Activated B cell treated with CpG ODN at 0.5 μM for 24 hours (primary cell): Measurements from ENCODE around the gene CEP89. TPM values are rescaled to one million over a fixed set of nuclear protein-coding genes. Genes with fewer than 3 reads are reported as not detected.
"Not testable (repeated sequence)": the region's sequence is repeated elsewhere in the genome, so short reads cannot be mapped to it uniquely, and the experiment has no call there.

Source experiments
- ATAC-seq: fragments of 200-7000 bp; cut with Tn5 transposase; one replicate; pipeline ENCODE4 v1.10.0; 2021; ENCODE audit warnings: low read depth, mild to moderate bottlenecking, moderate library complexity
- CTCF ChIA-PET: fragments of 350-600 bp; sonication (Branson Sonifier 250); formaldehyde crosslinking; loops from one replicate; lab custom pipeline; 2021; ENCODE audit warnings: antibody characterized with exemption; lab: Charles Lee
- POLR2A ChIA-PET: fragments of 350-600 bp; sonication (Branson Sonifier 250); formaldehyde crosslinking; loops from one replicate; lab custom pipeline; 2021; ENCODE audit warnings: antibody characterized with exemption; lab: Charles Lee
- DNase-seq: peaks from one replicate; pipeline ENCODE4 v3.0.0; 2022
- H3K27ac Mint-ChIP-seq: one replicate; pipeline ENCODE4 v1.8.0; 2020; ENCODE audit warnings: mixed read lengths
- H3K27me3 Mint-ChIP-seq: one replicate; pipeline ENCODE4 v1.8.0; 2021; ENCODE audit warnings: mixed read lengths
- H3K36me3 Mint-ChIP-seq: one replicate; pipeline ENCODE4 v1.8.0; 2021; ENCODE audit warnings: low read depth, mixed read lengths
- H3K4me1 Mint-ChIP-seq: one replicate; pipeline ENCODE4 v1.8.0; 2021; ENCODE audit warnings: mixed read lengths
- H3K4me3 Mint-ChIP-seq: one replicate; pipeline ENCODE4 v1.8.0; 2020; ENCODE audit warnings: mild to moderate bottlenecking, mixed read lengths
- H3K9me3 Mint-ChIP-seq: one replicate; pipeline ENCODE4 v1.8.0; 2020; ENCODE audit warnings: mixed read lengths
- CTCF ChIP-seq: fragments of 200-600 bp; IDR thresholded peaks from one replicate; pipeline ENCODE4 v1.8.0; 2022; ENCODE audit warnings: antibody characterized with exemption, mild to moderate bottlenecking
- intact Hi-C: fragments of 100-400 bp; cut with micrococcal nuclease; formaldehyde crosslinking; loops from one replicate; pipeline ENCODE4 v1.15.1; 2024
- total RNA-seq: library from RNA; stranded (reverse); gene quantifications from 2 replicates; pipeline ENCODE4 v1.2.3, GENCODE V29; 2022

CEP89 gene
- total RNA-seq, 1 donor from 2014 or later: 19.4 TPM

- peaks cover 1% of the 10 kb centered on the region for H3K9me3 Mint-ChIP-seq
- H3K4me1 Mint-ChIP-seq: no peaks in the 10 kb centered on the region
- H3K4me3 Mint-ChIP-seq: no peak overlapping the region
- intact Hi-C loops: no loop called here
- no peak for TF ChIP-seq CTCF
- no peaks in the 10 kb centered on the region for H3K27me3 Mint-ChIP-seq
- ChIA-PET CTCF (no interaction called here), POLR2A (no interaction called here)
- ATAC-seq (no peak), DNase-seq (no peak)
- H3K27ac Mint-ChIP-seq: no peak overlapping the region
- H3K36me3 Mint-ChIP-seq: peaks cover 35% of the 10 kb centered on the region
Observed at GRCh38 chr19:32886241-32886640, 85.5 kb downstream of the CEP89 start.

DNA sequence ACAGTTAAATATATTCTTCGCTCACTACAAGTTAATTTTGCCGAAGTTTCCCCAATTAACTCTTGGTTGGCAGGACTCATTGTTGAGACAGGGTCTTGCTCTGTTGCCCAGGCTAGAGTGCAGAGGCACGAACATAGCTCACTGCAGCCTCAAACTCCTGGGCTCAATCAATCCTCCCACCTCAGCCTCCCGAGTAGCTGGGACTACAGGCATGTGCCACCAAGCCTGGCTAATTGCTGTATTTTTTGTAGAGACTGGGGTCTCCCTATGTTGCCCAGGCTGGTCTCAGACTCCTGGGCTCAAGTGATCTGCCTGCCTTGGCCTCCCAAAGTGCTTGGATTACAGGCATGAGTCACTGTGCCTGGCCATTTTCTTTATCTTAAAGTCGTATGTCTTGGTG is 86.5 kb downstream of the CEP89 start:
- H3K27me3 Mint-ChIP-seq, H3K4me3 Mint-ChIP-seq, intact Hi-C loops, H3K9me3 Mint-ChIP-seq, ATAC-seq, CTCF ChIA-PET, POLR2A ChIA-PET, H3K4me1 Mint-ChIP-seq, DNase-seq, H3K27ac Mint-ChIP-seq: not testable (repeated sequence)
- H3K36me3 Mint-ChIP-seq: peaks cover 33% of the 10 kb centered on the region

DNA sequence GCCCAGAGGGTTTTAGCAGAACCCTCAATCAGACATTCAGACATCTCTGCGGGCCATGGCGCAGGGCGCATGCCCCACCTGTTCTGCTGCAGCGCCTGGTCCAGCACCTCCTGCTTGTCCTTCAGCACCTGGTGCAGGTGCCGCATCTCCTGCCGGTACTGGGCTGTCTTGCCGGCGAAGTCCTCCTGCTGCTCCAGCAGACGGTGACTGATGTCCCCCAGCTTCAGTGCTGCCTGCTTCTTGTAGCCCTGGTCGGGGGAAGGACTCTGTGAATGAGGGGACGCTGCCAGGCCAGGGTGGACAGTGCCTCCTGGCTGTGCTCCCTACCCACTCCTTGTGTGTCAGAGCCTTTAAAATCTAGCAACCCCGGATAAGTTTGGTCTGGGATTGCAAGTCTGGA is 90.0 kb downstream of the CEP89 start:
- Mint-ChIP-seq H3K4me3 (no peak overlapping the region), H3K36me3 (peaks cover 30% of the 10 kb centered on the region), H3K27me3 (no peaks in the 10 kb centered on the region), H3K27ac (no peak overlapping the region), H3K4me1 (no peaks in the 10 kb centered on the region), H3K9me3 (no peaks in the 10 kb centered on the region)
- POLR2A ChIA-PET: no interaction called here
- ATAC-seq (no peak), DNase-seq (no peak)
- TF ChIP-seq CTCF: no peak
- intact Hi-C loops: no loop called here
- CTCF ChIA-PET: no interaction called here

- Mint-ChIP-seq H3K27ac (no peak overlapping the region), H3K9me3 (no peaks in the 10 kb centered on the region), H3K4me3 (no peak overlapping the region), H3K36me3 (peaks cover 23% of the 10 kb centered on the region), H3K27me3 (no peaks in the 10 kb centered on the region), H3K4me1 (no peaks in the 10 kb centered on the region)
- DNase-seq: no peak
- intact Hi-C loops: no loop called here
- ChIA-PET CTCF (no interaction called here), POLR2A (interaction anchor here (0.6 kb wide), 2 partner anchors 33 to 477 kb away, joined by 4 read pairs; no protein-coding TSS in a partner anchor)
- TF ChIP-seq CTCF: no peak
- ATAC-seq: no peak
Observed at GRCh38 chr19:32880622-32881021, 91.1 kb downstream of the CEP89 start.

DNA sequence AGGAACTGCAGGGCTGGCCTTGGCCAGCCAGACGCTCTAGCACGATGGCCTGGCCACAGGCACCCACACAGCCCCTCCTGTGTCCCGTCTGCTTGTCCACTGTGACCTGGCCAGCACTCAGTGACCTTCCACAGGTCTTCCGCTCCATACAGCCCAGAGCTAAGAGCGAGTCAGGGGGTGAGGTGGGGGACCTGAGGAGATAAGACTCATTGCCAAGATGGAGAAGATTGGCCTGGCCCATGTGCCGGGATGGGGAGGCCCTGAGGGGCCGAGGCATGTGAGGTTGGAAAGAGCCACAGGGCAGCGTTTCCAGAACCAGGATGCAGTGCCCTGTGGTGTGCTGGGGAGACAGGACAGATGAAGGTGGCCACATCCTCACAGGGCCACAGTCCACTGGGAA is 92.0 kb downstream of the CEP89 start:
- DNase-seq: no peak
- H3K9me3 Mint-ChIP-seq: no peaks in the 10 kb centered on the region
- ChIA-PET POLR2A (interaction anchor here (0.6 kb wide), 2 partner anchors 34 to 476 kb away, joined by 4 read pairs; no protein-coding TSS in a partner anchor), CTCF (no interaction called here)
- no peaks in the 10 kb centered on the region for H3K4me1 Mint-ChIP-seq
- intact Hi-C loops: no loop called here
- H3K27ac Mint-ChIP-seq: no peak overlapping the region
- no peak for ATAC-seq
- no peaks in the 10 kb centered on the region for H3K27me3 Mint-ChIP-seq
- no peak for TF ChIP-seq CTCF
- H3K4me3 Mint-ChIP-seq: no peak overlapping the region
- peaks cover 22% of the 10 kb centered on the region for H3K36me3 Mint-ChIP-seq

- Mint-ChIP-seq H3K9me3 (no peaks in the 10 kb centered on the region), H3K27ac (no peak overlapping the region), H3K27me3 (no peaks in the 10 kb centered on the region), H3K36me3 (peaks cover 22% of the 10 kb centered on the region), H3K4me3 (no peak overlapping the region), H3K4me1 (no peaks in the 10 kb centered on the region)
- DNase-seq: no peak
- no peak for TF ChIP-seq CTCF
- no peak for ATAC-seq
- intact Hi-C loops: no loop called here
- CTCF ChIA-PET: no interaction called here
- POLR2A ChIA-PET: no interaction called here
Observed at GRCh38 chr19:32878988-32879387, 92.8 kb downstream of the CEP89 start.
